Left hindlimb (tissue), 1 donor: ENCODE results near the gene FAM13A.

ENCODE experiments used
- DNase-seq: peaks from one replicate; pipeline ENCODE4 v3.0.0-alpha.2; 2018

Gene FAM13A

GRCh38 chr4:88830598-88830997, 226.4 kb downstream of the FAM13A start:
- DNase-seq, result no peak

GRCh38 chr4:88828842-88829571, 228.0 kb downstream of the FAM13A start:
- DNase-seq, result no peak

GRCh38 chr4:88827442-88827841, 229.5 kb downstream of the FAM13A start:
- DNase-seq, result no peak

GRCh38 chr4:88826771-88827170, 230.2 kb downstream of the FAM13A start:
- DNase-seq, result no peak

- no peak for DNase-seq
These were observed 231.1 kb downstream of the FAM13A start for GRCh38 chr4:88825931-88826330.

- peak; percentile 95 for DNase-seq
These were observed 233.7 kb downstream of the FAM13A start for GRCh38 chr4:88823058-88823919.

- no peak for DNase-seq
These were observed 234.8 kb downstream of the FAM13A start for GRCh38 chr4:88822034-88822789.

- DNase-seq, result no peak
These were observed 235.5 kb downstream of the FAM13A start for GRCh38 chr4:88821522-88821921.

GRCh38 chr4:88820698-88821415, 236.1 kb downstream of the FAM13A start:
- no peak for DNase-seq

GRCh38 chr4:88819818-88820697, 236.9 kb downstream of the FAM13A start:
- DNase-seq, result no peak

GRCh38 chr4:88818631-88819470, 238.1 kb downstream of the FAM13A start:
- DNase-seq, result peak; percentile 37

- DNase-seq, result no peak
These were observed 239.2 kb downstream of the FAM13A start for GRCh38 chr4:88817740-88818139.

- DNase-seq, result no peak
These were observed 240.6 kb downstream of the FAM13A start for GRCh38 chr4:88816360-88816759.

GRCh38 chr4:88814043-88814617, 242.9 kb downstream of the FAM13A start:
- DNase-seq, result no peak

GRCh38 chr4:88813013-88813412, 244.0 kb downstream of the FAM13A start:
- DNase-seq, result no peak

- no peak for DNase-seq
These were observed 244.6 kb downstream of the FAM13A start for GRCh38 chr4:88812420-88812819.

GRCh38 chr4:88811904-88812303, 245.1 kb downstream of the FAM13A start:
- DNase-seq, result no peak

- DNase-seq, result no peak
These were observed 246.7 kb downstream of the FAM13A start for GRCh38 chr4:88810325-88810724.

GRCh38 chr4:88809576-88810219, 247.3 kb downstream of the FAM13A start:
- peak; percentile 33 for DNase-seq

GRCh38 chr4:88809101-88809500, 247.9 kb downstream of the FAM13A start:
- DNase-seq, result no peak
